Suprapubic skin (tissue), 4 donors: Measurements from ENCODE around the gene SELENOH. TPM values are rescaled to one million over a fixed set of nuclear protein-coding genes. Genes with fewer than 3 reads are reported as not detected.
"Not testable (repeated sequence)": the region's sequence is repeated elsewhere in the genome, so short reads cannot be mapped to it uniquely, and the experiment has no call there.

Experiments used
- DNase-seq, 2 donors: peaks; one replicate each; pipeline ENCODE4 v3.0.0-alpha.2; 2019; ENCODE audit warnings: low spot score in 2 of 2
- H3K27ac ChIP-seq: fragments of 200-600 bp; sonication (generic); one replicate; pipeline ENCODE4 v1.5.1; 2019
- H3K27me3 ChIP-seq: fragments of 200-600 bp; sonication (generic); one replicate; pipeline ENCODE4 v1.5.1; 2019
- H3K36me3 ChIP-seq: fragments of 200-600 bp; sonication (generic); one replicate; pipeline ENCODE4 v1.5.1; 2019
- H3K4me1 ChIP-seq: fragments of 200-600 bp; sonication (generic); one replicate; pipeline ENCODE4 v1.5.1; 2019
- H3K4me3 ChIP-seq: fragments of 200-600 bp; sonication (generic); one replicate; pipeline ENCODE4 v1.5.1; 2019; ENCODE audit warnings: mild to moderate bottlenecking
- H3K9me3 ChIP-seq: fragments of 200-600 bp; sonication (generic); one replicate; pipeline ENCODE4 v1.5.1; 2019
- EP300 ChIP-seq: sonication (generic); formaldehyde crosslinking; IDR thresholded peaks from one replicate; pipeline ENCODE4 v1.6.1; 2017; ENCODE audit warnings: antibody characterized with exemption
- POLR2A ChIP-seq, 2 donors: fragments of 450-650 bp; IDR thresholded peaks; one replicate each; pipeline ENCODE4 v1.6.1; 2017; ENCODE audit warnings: antibody characterized with exemption in 2 of 2, mild to moderate bottlenecking in 2 of 2, moderate library complexity in 2 of 2
- POLR2AphosphoS5 ChIP-seq, 3 donors: sonication (generic); formaldehyde crosslinking; IDR thresholded peaks; one replicate each; pipeline ENCODE4 v1.6.1; 2017; ENCODE audit warnings: antibody characterized with exemption in 3 of 3
- WGBS: methylation state at CpG from one replicate; pipeline ENCODE4 v1.1.5; 2018; 5-methylcytosine and 5-hydroxymethylcytosine counted together
- total RNA-seq, 4 donors: library from RNA; depleted of rRNA; stranded (reverse); fragments of >200 nt; gene quantifications; one replicate each; pipeline ENCODE4 v1.1.0, GENCODE V29; 2016
- TF ChIP-seq, protein P1 (sequence below), 2 donors: fragments of 200-600 bp in 1 of 2; fragments of 450-650 bp in 1 of 2; sonication (generic) in 1 of 2; IDR thresholded peaks; one replicate each; pipeline ENCODE4 v1.5.1; 2016 to 2019; ENCODE audit warnings: antibody characterized with exemption in 2 of 2, mild to moderate bottlenecking in 1 of 2, moderate library complexity in 1 of 2

The SELENOH gene
- total RNA-seq, 4 donors from 2014 or later: 62.0 to 74.6 (median 67.5) TPM

DNA sequence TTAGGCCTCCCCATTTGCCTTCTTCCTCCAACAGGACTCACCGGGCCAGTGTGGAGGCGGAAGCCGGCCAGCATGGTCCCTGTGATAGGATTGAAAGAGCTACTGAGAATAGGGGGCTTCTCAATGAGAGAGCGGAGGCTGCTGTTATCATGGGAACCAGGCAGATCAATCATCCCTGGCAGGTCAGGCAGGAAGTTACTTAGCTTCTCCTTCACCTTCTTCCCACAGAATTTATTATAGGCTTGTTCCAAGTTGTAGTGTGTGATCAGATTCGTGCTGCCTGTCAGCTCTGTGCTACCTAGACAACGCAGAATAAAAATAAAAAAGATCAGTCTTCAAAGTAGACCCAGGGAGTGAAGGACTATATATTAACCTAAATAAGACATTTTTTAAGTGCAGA is 36.4 kb upstream of the SELENOH start:
- Histone ChIP-seq H3K27ac (no peak overlapping the region), H3K9me3 (no peaks in the 10 kb centered on the region), H3K36me3 (peaks cover 48% of the 10 kb centered on the region), H3K4me3 (no peak overlapping the region), H3K27me3 (no peaks in the 10 kb centered on the region), H3K4me1 (no peaks in the 10 kb centered on the region)
- TF ChIP-seq POLR2A (IDR thresholded peaks at IDR 0.05) (no peak), EP300 (no peak), POLR2AphosphoS5 (IDR thresholded peaks at IDR 0.05) (no peak)
- TF ChIP-seq, protein P1, sequence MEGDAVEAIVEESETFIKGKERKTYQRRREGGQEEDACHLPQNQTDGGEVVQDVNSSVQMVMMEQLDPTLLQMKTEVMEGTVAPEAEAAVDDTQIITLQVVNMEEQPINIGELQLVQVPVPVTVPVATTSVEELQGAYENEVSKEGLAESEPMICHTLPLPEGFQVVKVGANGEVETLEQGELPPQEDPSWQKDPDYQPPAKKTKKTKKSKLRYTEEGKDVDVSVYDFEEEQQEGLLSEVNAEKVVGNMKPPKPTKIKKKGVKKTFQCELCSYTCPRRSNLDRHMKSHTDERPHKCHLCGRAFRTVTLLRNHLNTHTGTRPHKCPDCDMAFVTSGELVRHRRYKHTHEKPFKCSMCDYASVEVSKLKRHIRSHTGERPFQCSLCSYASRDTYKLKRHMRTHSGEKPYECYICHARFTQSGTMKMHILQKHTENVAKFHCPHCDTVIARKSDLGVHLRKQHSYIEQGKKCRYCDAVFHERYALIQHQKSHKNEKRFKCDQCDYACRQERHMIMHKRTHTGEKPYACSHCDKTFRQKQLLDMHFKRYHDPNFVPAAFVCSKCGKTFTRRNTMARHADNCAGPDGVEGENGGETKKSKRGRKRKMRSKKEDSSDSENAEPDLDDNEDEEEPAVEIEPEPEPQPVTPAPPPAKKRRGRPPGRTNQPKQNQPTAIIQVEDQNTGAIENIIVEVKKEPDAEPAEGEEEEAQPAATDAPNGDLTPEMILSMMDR (IDR thresholded peaks at IDR 0.05): no peak
- WGBS: 91% methylated on average over 6 of the region's 6 CpGs
- no peak for DNase-seq

GRCh38 chr11:57705432-57705831 is 35.9 kb upstream of the SELENOH start:
- 87% methylated on average over 8 of the region's 8 CpGs for WGBS
- H3K27ac ChIP-seq, H3K9me3 ChIP-seq, H3K27me3 ChIP-seq, DNase-seq, H3K4me3 ChIP-seq, H3K4me1 ChIP-seq: not testable (repeated sequence)
- H3K36me3 ChIP-seq: peaks cover 43% of the 10 kb centered on the region

GRCh38 chr11:57709802-57710367 is 31.4 kb upstream of the SELENOH start:
- Histone ChIP-seq H3K27ac (no peak overlapping the region), H3K9me3 (no peaks in the 10 kb centered on the region), H3K4me1 (peaks cover 33% of the 10 kb centered on the region), H3K36me3 (peaks cover 6% of the 10 kb centered on the region), H3K27me3 (no peaks in the 10 kb centered on the region), H3K4me3 (no peak overlapping the region)
- TF ChIP-seq, protein P1 (IDR thresholded peaks at IDR 0.05): no peak
- no peak for TF ChIP-seq EP300
- DNase-seq: peak in 1 of 2 donors; percentile 39
- 92% methylated on average over 5 of the region's 5 CpGs for WGBS

GRCh38 chr11:57711414-57712255 is 29.7 kb upstream of the SELENOH start, which contains the start of gene MED19:
MED19 (minus strand) TSS chr11:57712215; CDS start chr11:57712179, 36 bp downstream.
- peaks cover 37% of the 10 kb centered on the region for H3K4me1 ChIP-seq

GRCh38 chr11:57712256-57713150 is 28.8 kb upstream of the SELENOH start, which contains the start of gene TMX2:
TMX2 (plus strand) TSS chr11:57712593; CDS start chr11:57712619, 26 bp downstream.
- H3K27ac ChIP-seq: peak within 1 kb of the TSS; percentile 89
- peak; percentile 13 to 53 (median 35) for TF ChIP-seq POLR2AphosphoS5 (IDR thresholded peaks at IDR 0.05)
- TF ChIP-seq, protein P1 (IDR thresholded peaks at IDR 0.05): no peak
- no peak for TF ChIP-seq EP300
- TF ChIP-seq POLR2A (IDR thresholded peaks at IDR 0.05): peak in 1 of 2 donors; percentile 55
- H3K9me3 ChIP-seq: no peaks in the 10 kb centered on the region
- 1% methylated on average over 22 of the region's 53 CpGs for WGBS
- no peaks in the 10 kb centered on the region for H3K27me3 ChIP-seq
- peaks cover 37% of the 10 kb centered on the region for H3K4me1 ChIP-seq
- peak; percentile 96 for DNase-seq
- no peaks in the 10 kb centered on the region for H3K36me3 ChIP-seq
- peak within 1 kb of the TSS; percentile 98 for H3K4me3 ChIP-seq

More at GRCh38 chr11:57711414-57712255, 29.7 kb upstream of the SELENOH start, which contains the start of gene MED19:
- TF ChIP-seq EP300 (no peak), POLR2A (IDR thresholded peaks at IDR 0.05) (peak in 1 of 2 donors; percentile 48)
- DNase-seq: peak; percentile 87 to 93
- no peaks in the 10 kb centered on the region for H3K9me3 ChIP-seq
- peak within 1 kb of the TSS; percentile 98 for H3K4me3 ChIP-seq
- peak within 1 kb of the TSS; percentile 89 for H3K27ac ChIP-seq
- H3K36me3 ChIP-seq: no peaks in the 10 kb centered on the region
- WGBS: 10% methylated on average over 30 of the region's 51 CpGs
- H3K27me3 ChIP-seq: no peaks in the 10 kb centered on the region
